Keratinocyte (primary cell): ENCODE data around the gene XAB2. TPM values are rescaled to one million over a fixed set of nuclear protein-coding genes. Genes with fewer than 3 reads are reported as not detected.
A peak's percentile ranks its signal among the peaks of the same experiment; 100 is the strongest.

Experiments
- DNase-seq: peaks from one replicate; pipeline ENCODE4 v3.0.0-alpha.2; 2011; ENCODE audit warnings: low read depth, missing footprints, low spot score
- FAIRE-seq: peaks from 2 replicates; lab custom pipeline; 2011; peaks lifted over from hg19 to GRCh38; lab: Jason Lieb, UNC
- H2AFZ ChIP-seq: 2 replicates; pipeline ENCODE4 v1.6.0; 2012; ENCODE audit warnings: low read length, control low read depth, inconsistent platforms; ENCODE audit not compliant: control insufficient read depth
- H3K27ac ChIP-seq: 2 replicates; pipeline ENCODE4 v1.5.1; 2011; ENCODE audit warnings: low read length; ENCODE audit not compliant: control insufficient read depth, insufficient read depth
- H3K27me3 ChIP-seq: 3 replicates; pipeline ENCODE4 v1.6.0; 2011; ENCODE audit warnings: low read length; ENCODE audit not compliant: control insufficient read depth, insufficient read depth; ENCODE audit errors: extremely low read depth
- H3K36me3 ChIP-seq, 2 experiments: 2 replicates in 1 of 2; 3 replicates in 1 of 2; pipeline ENCODE4 v1.5.1; 2011; ENCODE audit warnings: low read length in 2 of 2, mild to moderate bottlenecking in 1 of 2; ENCODE audit not compliant: control insufficient read depth in 2 of 2, insufficient read depth in 2 of 2; ENCODE audit errors: extremely low read depth in 1 of 2
- H3K4me1 ChIP-seq: 3 replicates; pipeline ENCODE4 v1.5.1; 2011; ENCODE audit warnings: low read length; ENCODE audit not compliant: control insufficient read depth, insufficient read depth; ENCODE audit errors: extremely low read depth
- H3K4me2 ChIP-seq: 3 replicates; pipeline ENCODE4 v1.6.0; 2011; ENCODE audit warnings: low read depth, low read length; ENCODE audit not compliant: control insufficient read depth, insufficient read depth; ENCODE audit errors: extremely low read depth
- H3K4me3 ChIP-seq, 3 experiments: fragments of 200-600 bp in 1 of 3; sonication (generic) in 1 of 3; 2 replicates in 2 of 3; 3 replicates in 1 of 3; pipeline ENCODE4 v1.5.1; 2011 to 2016; ENCODE audit warnings: low read length in 3 of 3, mild to moderate bottlenecking in 3 of 3, control low read depth in 2 of 3, inconsistent platforms in 1 of 3, low read depth in 1 of 3, mixed read lengths in 1 of 3, mixed run types in 1 of 3, moderate library complexity in 1 of 3; ENCODE audit not compliant: control insufficient read depth in 2 of 3, insufficient read depth in 2 of 3; ENCODE audit errors: extremely low read depth in 1 of 3
- H3K79me2 ChIP-seq: 2 replicates; pipeline ENCODE4 v1.6.0; 2012; ENCODE audit warnings: low read length; ENCODE audit not compliant: control insufficient read depth, insufficient read depth
- H3K9ac ChIP-seq: 3 replicates; pipeline ENCODE4 v1.6.0; 2011; ENCODE audit warnings: low read length; ENCODE audit not compliant: control insufficient read depth, insufficient read depth; ENCODE audit errors: extremely low read depth
- H3K9me1 ChIP-seq: 3 replicates; pipeline ENCODE4 v1.6.0; 2011; ENCODE audit warnings: low read length; ENCODE audit not compliant: control insufficient read depth, insufficient read depth; ENCODE audit errors: extremely low read depth
- H3K9me3 ChIP-seq: 2 replicates; pipeline ENCODE4 v1.5.1; 2012; ENCODE audit warnings: low read depth, low read length; ENCODE audit not compliant: control insufficient read depth
- H4K20me1 ChIP-seq: 3 replicates; pipeline ENCODE4 v1.6.0; 2011; ENCODE audit warnings: low read length; ENCODE audit not compliant: control insufficient read depth, insufficient read depth; ENCODE audit errors: extremely low read depth
- EZH2 ChIP-seq: IDR thresholded peaks from one replicate; pipeline ENCODE4 v1.6.1; 2012; ENCODE audit warnings: inconsistent platforms, mild to moderate bottlenecking, low read length, moderate library complexity
- dilution Hi-C: fragments of 300-500 bp; cut with MboI; formaldehyde crosslinking; loops from one replicate; pipeline ENCODE4 v1.7.0; 2020; ENCODE audit warnings: low sequenced_read_pairs; ENCODE audit not compliant: extremely low pct_ligation_motif_present
- polyA plus RNA-seq, 5 experiments: library from polyadenylated mRNA; depleted of rRNA in 3 of 5; stranded (reverse) in 3 of 5; stranded (forward) in 1 of 5; unstranded in 1 of 5; fragments of >200 nt; gene quantifications; 1 replicate in 1 of 5; 2 replicates in 3 of 5; 3 replicates in 1 of 5; pipeline versions ENCODE4 v1.2.1 to v1.2.3, GENCODE V29; 2011 to 2012; ENCODE audit warnings: missing spikeins in 2 of 5, low read depth in 1 of 5, low replicate concordance in 1 of 5
- TF ChIP-seq, protein P1 (sequence below), 3 experiments: IDR thresholded peaks in 1 of 3; conservative IDR thresholded peaks in 1 of 3; optimal IDR thresholded peaks in 1 of 3; 2 replicates in 2 of 3; 3 replicates in 1 of 3; pipeline versions ENCODE3 to v1.5.1; 2011; ENCODE audit warnings: low read length in 3 of 3, mild to moderate bottlenecking in 3 of 3, moderate library complexity in 2 of 3, control low read depth in 1 of 3, inconsistent platforms in 1 of 3; ENCODE audit not compliant: insufficient read depth in 2 of 3; ENCODE audit errors: extremely low read depth in 1 of 3

The XAB2 gene
- polyA plus RNA-seq, 1 donor (not counting 4 experiments of a cell fraction or from before 2014, with no cell fraction given) = 15.6 TPM

DNA sequence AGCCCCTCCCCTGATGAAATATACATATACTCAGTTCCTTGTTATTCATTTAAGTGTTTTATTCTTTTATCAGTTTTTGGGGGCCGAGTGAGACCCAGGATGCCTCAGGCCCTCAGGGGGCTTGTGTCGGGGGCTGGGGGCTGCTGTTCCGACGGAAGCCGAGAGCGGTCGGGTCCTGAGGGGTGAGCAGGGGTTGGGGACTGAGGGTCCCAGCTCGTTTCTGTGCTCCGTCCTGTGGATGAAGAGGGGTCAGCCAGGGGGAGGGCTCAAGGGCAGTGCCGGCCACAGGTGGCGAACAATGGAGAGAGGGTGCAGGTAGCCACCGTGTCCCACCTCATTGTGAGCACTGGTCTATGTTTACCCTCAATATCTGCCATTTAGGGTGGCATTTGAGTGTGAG, 2.2 kb upstream of the XAB2 start:
- TF ChIP-seq EZH2 = no peak
- TF ChIP-seq, protein P1, sequence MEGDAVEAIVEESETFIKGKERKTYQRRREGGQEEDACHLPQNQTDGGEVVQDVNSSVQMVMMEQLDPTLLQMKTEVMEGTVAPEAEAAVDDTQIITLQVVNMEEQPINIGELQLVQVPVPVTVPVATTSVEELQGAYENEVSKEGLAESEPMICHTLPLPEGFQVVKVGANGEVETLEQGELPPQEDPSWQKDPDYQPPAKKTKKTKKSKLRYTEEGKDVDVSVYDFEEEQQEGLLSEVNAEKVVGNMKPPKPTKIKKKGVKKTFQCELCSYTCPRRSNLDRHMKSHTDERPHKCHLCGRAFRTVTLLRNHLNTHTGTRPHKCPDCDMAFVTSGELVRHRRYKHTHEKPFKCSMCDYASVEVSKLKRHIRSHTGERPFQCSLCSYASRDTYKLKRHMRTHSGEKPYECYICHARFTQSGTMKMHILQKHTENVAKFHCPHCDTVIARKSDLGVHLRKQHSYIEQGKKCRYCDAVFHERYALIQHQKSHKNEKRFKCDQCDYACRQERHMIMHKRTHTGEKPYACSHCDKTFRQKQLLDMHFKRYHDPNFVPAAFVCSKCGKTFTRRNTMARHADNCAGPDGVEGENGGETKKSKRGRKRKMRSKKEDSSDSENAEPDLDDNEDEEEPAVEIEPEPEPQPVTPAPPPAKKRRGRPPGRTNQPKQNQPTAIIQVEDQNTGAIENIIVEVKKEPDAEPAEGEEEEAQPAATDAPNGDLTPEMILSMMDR (optimal IDR thresholded peaks at IDR 0.05 in 1 of 3, IDR thresholded peaks at IDR 0.05 in 1 of 3, conservative IDR thresholded peaks at IDR 0.05 in 1 of 3; ENCODE audit: extremely low read depth in 1 of 3, insufficient read depth in 2 of 3, low read length in 3 of 3) = no peak
- Histone ChIP-seq H4K20me1 (no peaks in the 10 kb centered on the region), H3K4me1 (peaks cover 14% of the 10 kb centered on the region), H2AFZ (no peak overlapping the region), H3K9me1 (no peaks in the 10 kb centered on the region), H3K4me3 (no peak overlapping the region), H3K4me2 (no peak overlapping the region), H3K27ac (no peak overlapping the region), H3K36me3 (peaks cover 0 to 5% of the 10 kb centered on the region in 2 experiments), H3K27me3 (no peaks in the 10 kb centered on the region), H3K9me3 (no peaks in the 10 kb centered on the region), H3K9ac (no peak overlapping the region), H3K79me2 (peaks cover 47% of the 10 kb centered on the region)
- dilution Hi-C loops = no loop called here
- FAIRE-seq (no peak), DNase-seq (no peak)

DNA sequence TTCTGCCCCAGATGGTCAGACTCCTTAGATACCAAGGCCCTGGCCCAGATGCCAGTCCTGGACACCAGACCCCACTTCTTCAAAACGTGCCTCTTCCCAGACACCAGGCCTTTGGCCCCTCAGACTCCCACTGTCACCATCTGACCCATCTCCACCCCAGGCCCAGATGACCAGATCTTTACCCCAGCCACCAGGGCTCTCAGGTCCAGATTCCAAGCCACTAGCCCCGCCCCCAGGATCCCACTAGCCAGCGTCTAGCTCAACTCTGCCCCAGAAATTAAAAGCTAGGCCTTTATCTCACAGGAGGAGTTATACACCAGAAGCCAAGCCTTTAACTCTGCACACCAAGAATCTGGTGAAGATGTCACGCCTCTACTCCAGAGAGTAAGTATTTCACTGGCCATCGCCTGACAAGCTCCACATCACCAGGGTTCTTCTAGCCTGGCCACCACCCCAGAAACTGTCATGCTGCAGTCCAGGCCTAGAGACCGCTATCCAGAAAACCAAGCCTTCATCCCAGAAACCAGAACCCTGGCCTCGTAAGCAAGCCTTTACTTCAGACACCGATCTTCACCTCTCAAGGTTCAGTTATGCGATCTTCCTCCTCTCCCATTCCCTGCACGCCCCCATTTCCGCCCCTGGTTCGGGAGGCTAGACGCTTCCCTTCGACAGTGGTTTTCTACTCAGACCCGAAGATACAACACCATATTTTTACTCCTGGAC, 595 bp downstream of the XAB2 start:
- Histone ChIP-seq H3K27ac (peak overlapping the region; percentile 94), H3K79me2 (peaks cover 56% of the 10 kb centered on the region)
- dilution Hi-C loops = no loop called here

More for the DNA sequence above, 595 bp downstream of the XAB2 start:
- DNase-seq = no peak
- no peak for FAIRE-seq
- no peaks in the 10 kb centered on the region for H3K27me3 ChIP-seq
- H3K9ac ChIP-seq = peak overlapping the region; percentile 98
- peak overlapping the region; percentile 90 for H2AFZ ChIP-seq
- H4K20me1 ChIP-seq = no peaks in the 10 kb centered on the region
- H3K9me1 ChIP-seq = no peaks in the 10 kb centered on the region
- peaks cover 9 to 12% of the 10 kb centered on the region in 2 experiments for H3K36me3 ChIP-seq
- no peaks in the 10 kb centered on the region for H3K9me3 ChIP-seq
- H3K4me1 ChIP-seq = peaks cover 14% of the 10 kb centered on the region
- peak overlapping the region; percentile 98 for H3K4me2 ChIP-seq
- TF ChIP-seq, protein P1 (optimal IDR thresholded peaks at IDR 0.05 in 1 of 3, IDR thresholded peaks at IDR 0.05 in 1 of 3, conservative IDR thresholded peaks at IDR 0.05 in 1 of 3; ENCODE audit: extremely low read depth in 1 of 3, insufficient read depth in 2 of 3, low read length in 3 of 3) = no peak
- no peak for TF ChIP-seq EZH2
- peak overlapping the region; percentile 88 to 95 (median 89) for H3K4me3 ChIP-seq
